SKM-1 (cell line): ENCODE measurements around the gene DIPK1A.
A peak's percentile ranks its signal among the peaks of the same experiment; 100 is the strongest.

ENCODE experiments used
- DNase-seq: peaks from one replicate; lab custom pipeline; 2025; ENCODE audit not compliant: unreplicated experiment; lab: John Stamatoyannopoulos, UW

Gene DIPK1A

GRCh38 chr1:92843429-92844352, 117.6 kb downstream of the DIPK1A start:
- DNase-seq, result no peak

- DNase-seq, result no peak
These were observed 118.2 kb downstream of the DIPK1A start for GRCh38 chr1:92843046-92843423.

GRCh38 chr1:92842082-92843045, 118.9 kb downstream of the DIPK1A start:
- no peak for DNase-seq

GRCh38 chr1:92840600-92840999, 120.7 kb downstream of the DIPK1A start:
- DNase-seq, result no peak

DNA sequence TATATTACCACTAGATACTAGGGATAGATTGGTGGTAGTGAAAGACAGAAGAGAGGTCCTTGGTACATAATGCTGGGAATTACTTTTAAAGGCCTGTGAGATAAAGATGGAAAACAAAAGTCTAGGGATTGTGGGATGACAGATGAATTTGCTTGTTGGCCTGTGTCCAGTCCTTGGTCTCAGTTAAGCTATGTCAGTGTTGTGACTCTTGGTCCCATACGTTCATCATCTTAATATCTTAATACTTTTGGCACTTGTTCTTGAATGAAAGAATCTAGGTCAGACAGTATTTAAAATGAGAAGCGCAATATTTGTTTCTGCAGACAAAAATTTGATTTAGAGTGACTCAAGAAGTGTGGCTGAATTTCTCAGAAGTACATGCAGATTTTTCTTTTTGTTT, 121.8 kb downstream of the DIPK1A start:
- no peak for DNase-seq

GRCh38 chr1:92838519-92838918, 122.7 kb downstream of the DIPK1A start:
- DNase-seq, result no peak

DNA sequence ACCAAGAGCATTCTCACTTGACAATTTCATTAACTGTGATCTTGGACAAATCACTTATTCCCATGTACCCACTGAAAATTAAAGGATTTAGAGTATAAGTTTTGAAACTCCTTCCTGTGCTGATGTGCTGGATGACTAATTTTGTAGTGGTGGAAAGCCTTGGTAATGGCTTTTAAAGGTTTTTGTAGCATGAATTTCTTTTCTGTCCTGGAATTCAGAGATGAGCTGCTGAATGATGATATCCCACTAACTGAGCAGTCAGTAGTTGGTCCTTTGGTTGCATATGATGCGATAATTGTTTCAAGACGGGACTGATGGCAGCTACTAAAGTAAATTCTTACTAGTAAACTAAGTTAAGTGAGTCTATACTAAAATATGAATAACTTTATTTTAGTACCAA, 124.2 kb downstream of the DIPK1A start:
- DNase-seq, result no peak

DNA sequence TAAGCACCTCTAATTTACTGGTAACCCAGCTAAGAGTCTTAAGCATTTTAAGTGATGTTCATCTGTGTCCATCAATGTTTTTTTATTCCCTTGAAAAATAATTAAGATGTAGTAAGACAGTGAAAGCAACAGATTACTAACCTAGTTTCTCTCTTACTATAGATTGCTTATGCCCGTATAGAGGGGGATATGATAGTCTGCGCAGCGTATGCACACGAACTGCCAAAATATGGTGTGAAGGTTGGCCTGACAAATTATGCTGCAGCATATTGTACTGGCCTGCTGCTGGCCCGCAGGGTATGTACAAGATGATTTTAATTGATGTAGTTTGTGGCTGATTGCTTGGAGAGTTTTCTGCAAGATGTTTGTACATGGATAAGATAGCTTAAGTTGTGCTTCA, 126.6 kb downstream of the DIPK1A start:
- no peak for DNase-seq

- DNase-seq, result no peak
These were observed 127.4 kb downstream of the DIPK1A start for GRCh38 chr1:92833840-92834239.

DNA sequence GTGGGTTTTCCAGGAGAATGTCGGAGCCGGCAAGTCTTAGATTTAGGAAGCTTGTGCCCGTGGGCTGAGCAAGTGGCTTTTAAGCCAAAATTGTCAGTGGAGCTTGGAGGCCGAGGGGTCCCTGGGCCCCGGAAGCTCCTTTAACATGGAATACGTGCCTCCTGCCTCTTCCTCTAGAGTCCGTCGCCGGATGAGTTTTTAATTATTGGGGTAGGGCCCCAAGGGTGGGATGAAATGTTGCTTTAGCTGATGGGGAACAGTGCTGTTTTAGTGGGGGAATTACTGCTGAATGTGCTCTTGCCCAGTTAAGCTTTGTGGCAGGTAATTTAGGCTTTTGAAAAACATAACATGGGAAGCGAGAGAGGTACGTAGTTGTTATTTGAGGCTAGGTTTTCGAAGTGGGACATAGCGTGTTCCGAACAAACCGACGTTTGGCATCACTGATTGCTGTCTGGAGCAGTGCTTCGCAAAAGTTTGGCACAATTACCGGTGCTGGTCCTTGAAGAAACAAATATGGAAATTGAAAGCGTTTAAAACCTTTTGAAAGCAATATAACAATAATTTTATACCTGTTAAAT, 128.6 kb downstream of the DIPK1A start:
- DNase-seq, result no peak

GRCh38 chr1:92831762-92832536, 129.3 kb downstream of the DIPK1A start, which contains the start of gene RPL5:
RPL5 (plus strand) TSS chr1:92832040; CDS start chr1:92832115, 75 bp downstream.
- DNase-seq, result peak; percentile 95

DNA sequence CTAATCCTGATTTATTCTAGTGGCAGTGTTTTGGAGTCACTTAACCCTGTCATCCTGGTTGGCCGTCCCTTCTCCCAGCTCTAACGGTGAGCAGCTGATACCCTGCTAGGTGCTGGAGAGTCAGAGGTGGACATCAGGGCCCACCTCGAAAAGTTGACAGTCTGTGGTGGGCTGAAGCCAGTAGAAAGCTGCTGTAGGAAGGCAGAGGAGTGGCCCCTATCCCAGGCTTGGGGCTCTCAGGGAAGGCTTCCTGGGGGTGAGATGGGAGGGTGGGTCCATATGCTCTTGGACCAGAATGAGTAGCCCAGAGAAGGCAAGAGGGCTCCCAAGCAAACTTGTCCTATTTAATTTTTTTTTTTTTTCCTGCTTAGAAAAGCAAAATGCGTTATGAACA, 129.9 kb downstream of the DIPK1A start:
- DNase-seq, result no peak

DNA sequence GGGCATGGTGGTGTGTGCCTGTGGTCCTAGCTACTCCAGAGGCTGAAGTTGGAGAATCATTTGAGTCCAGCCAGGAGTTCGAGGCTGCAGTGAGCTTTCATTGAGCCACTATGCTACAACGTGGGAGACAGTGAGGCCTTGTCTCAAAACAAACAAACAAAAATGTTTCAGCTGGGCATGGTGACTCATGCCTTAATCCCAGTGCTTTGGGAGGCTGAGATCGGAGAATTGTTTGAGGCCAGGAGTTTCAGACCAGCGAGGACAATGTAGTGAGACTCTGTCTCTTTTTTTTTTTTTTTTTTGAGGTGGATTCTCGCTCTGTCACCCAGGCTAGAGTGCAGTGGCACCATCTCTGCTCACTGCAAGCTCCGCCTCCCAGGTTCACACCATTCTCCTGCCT, 134.5 kb downstream of the DIPK1A start:
- DNase-seq, result no peak

GRCh38 chr1:92822879-92823278, 138.4 kb downstream of the DIPK1A start:
- DNase-seq, result no peak

GRCh38 chr1:92820551-92820950, 140.7 kb downstream of the DIPK1A start:
- DNase-seq, result no peak

DNA sequence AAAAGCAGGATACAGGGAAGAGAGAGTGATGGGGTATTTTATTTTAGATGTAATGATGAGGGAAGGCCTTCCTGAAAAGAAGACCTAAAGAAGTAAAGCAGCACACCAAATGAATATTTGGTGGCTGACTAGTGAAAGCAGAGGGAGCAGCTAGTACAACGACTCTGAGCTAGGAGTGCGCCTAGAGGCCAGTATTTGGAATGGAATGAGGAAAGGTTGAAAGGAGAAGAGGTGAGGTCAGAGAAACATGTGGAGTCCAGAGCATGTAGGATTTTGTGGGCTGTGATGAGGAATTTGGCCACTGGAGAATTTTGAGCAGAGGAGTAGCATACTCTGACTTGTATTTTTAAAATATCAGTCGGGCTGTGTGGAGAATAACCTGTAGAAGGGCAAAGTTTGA, 141.2 kb downstream of the DIPK1A start:
- no peak for DNase-seq

DNA sequence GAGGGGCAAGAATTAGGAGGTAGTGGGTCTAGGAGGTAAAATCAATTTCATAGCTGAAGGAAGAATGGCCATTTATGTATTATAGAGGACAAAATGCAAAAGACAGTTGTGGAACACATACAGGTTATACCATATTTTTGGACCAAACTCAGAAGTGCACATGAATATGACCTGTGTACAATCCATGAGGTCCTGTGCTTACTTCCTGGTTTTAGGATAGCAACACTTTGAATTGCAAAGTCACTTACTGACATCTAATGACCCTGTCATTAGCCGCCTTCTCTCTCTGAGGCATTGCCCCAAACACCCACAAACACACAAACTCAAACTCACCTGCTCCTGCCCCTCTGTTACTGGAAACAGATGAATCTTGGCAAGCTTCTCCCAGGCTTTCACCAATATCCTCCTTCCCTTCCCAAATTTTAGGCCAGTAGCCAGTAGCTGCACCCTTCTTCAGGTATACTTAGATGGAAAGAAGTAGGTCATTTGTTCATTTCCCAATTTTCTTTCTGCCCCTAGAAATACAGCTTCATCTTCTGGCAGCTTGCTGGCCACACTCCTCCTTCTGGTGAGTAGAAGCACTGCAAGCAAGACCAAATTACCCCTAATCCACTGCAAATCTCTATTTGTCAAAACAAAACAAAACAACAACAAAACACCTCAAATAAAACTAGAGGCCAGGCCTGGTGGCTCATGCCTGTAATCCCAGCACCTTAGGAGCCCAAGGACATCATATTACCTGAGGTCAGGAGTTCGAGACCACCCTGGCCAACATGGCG, 143.1 kb downstream of the DIPK1A start:
- no peak for DNase-seq

DNA sequence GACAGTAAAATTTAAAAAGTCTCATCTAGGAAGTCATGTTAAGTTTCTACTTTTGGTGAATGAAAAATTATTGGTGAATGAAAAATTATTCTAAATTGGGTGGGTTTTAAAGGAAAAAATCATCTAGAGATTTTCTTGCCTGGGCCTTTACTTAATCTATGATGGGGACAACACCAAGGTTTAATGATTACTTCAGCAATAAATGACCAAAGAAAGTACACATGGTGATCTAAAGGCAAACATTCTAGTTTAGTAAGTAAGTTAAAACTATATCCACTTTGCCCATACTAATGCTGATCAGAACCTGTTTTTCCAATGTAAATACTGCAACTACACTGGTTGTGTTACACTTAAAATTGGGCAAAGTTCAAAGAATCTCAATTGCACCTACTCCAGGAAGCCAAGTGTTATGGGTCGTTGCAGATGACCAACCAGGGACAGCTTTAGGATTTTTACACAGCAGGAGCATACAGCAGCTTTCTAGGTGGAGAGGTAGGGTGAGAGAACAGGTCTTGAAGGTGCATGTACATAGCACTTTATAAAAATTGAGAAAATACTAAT, 144.0 kb downstream of the DIPK1A start:
- DNase-seq, result no peak

GRCh38 chr1:92816732-92817131, 144.5 kb downstream of the DIPK1A start:
- DNase-seq, result no peak

GRCh38 chr1:92808381-92808780, 152.9 kb downstream of the DIPK1A start:
- no peak for DNase-seq
